SK-N-SH treated with all-trans-retinoic acid at 6 μM for 48 hours (cell line): Measurements from ENCODE around the gene GPC6.

Experiments
- ATAC-seq: fragments of 200-7000 bp; cut with Tn5 transposase; 3 replicates; pipeline ENCODE4 v1.9.1; 2020; ENCODE audit warnings: mild to moderate bottlenecking, moderate library complexity
- ARNTL ChIP-seq: fragments of 450-650 bp; formaldehyde crosslinking; IDR thresholded peaks from 2 replicates; pipeline ENCODE4 v1.5.0; 2020; ENCODE audit warnings: low read depth, mild to moderate bottlenecking, moderate library complexity, borderline replicate concordance
- CSDC2 ChIP-seq: fragments of 250-450 bp; sonication (Bioruptor Pico); IDR thresholded peaks from 2 replicates; pipeline ENCODE4 v1.5.0; 2020; ENCODE audit warnings: mild to moderate bottlenecking, moderate library complexity
- ESRRG ChIP-seq: fragments of 250-450 bp; sonication (Bioruptor Pico); IDR thresholded peaks from 2 replicates; pipeline ENCODE4 v1.6.1; 2021; ENCODE audit warnings: mild to moderate bottlenecking
- GLIS3 ChIP-seq: fragments of 250-450 bp; sonication (Bioruptor Pico); IDR thresholded peaks from 2 replicates; pipeline ENCODE4 v1.5.0; 2020; ENCODE audit warnings: mild to moderate bottlenecking, moderate library complexity
- PATZ1 ChIP-seq: fragments of 250-450 bp; sonication (Bioruptor Pico); IDR thresholded peaks from 2 replicates; pipeline ENCODE4 v1.8.0; 2020; ENCODE audit warnings: mild to moderate bottlenecking, moderate library complexity, borderline replicate concordance
- POU6F1 ChIP-seq: fragments of 250-450 bp; sonication (Bioruptor Pico); IDR thresholded peaks from 2 replicates; pipeline ENCODE4 v1.8.0; 2021; ENCODE audit warnings: low read depth, mild to moderate bottlenecking, moderate library complexity, borderline replicate concordance
- RARB ChIP-seq: fragments of 250-450 bp; sonication (Bioruptor Pico); IDR thresholded peaks from 2 replicates; pipeline ENCODE4 v1.8.0; 2021; ENCODE audit warnings: mild to moderate bottlenecking, moderate library complexity
- SNAI2 ChIP-seq: fragments of 250-450 bp; sonication (Bioruptor Pico); IDR thresholded peaks from 2 replicates; pipeline ENCODE4 v1.5.0; 2020; ENCODE audit warnings: mild to moderate bottlenecking, moderate library complexity
- TCF4 ChIP-seq: fragments of 250-450 bp; sonication (Bioruptor Pico); IDR thresholded peaks from 2 replicates; pipeline ENCODE4 v1.8.0; 2021; ENCODE audit warnings: mild to moderate bottlenecking, moderate library complexity, borderline replicate concordance
- TOX ChIP-seq: fragments of 250-450 bp; sonication (Bioruptor Pico); IDR thresholded peaks from 2 replicates; pipeline ENCODE4 v1.8.0; 2021; ENCODE audit warnings: mild to moderate bottlenecking, moderate library complexity, borderline replicate concordance
- ZC3H10 ChIP-seq: fragments of 250-450 bp; sonication (Bioruptor Pico); IDR thresholded peaks from 2 replicates; pipeline ENCODE4 v1.5.1; 2021; ENCODE audit warnings: mild to moderate bottlenecking, moderate library complexity
- ZFP3 ChIP-seq: fragments of 250-450 bp; sonication (Bioruptor Pico); IDR thresholded peaks from 2 replicates; pipeline ENCODE4 v1.5.0; 2020; ENCODE audit warnings: mild to moderate bottlenecking, moderate library complexity
- ZFP30 ChIP-seq: fragments of 450-650 bp; formaldehyde crosslinking; IDR thresholded peaks from 2 replicates; pipeline ENCODE4 v1.5.0; 2022; ENCODE audit warnings: mild to moderate bottlenecking, moderate library complexity
- ZNF565 ChIP-seq: fragments of 450-650 bp; formaldehyde crosslinking; conservative IDR thresholded peaks from 2 replicates; pipeline ENCODE4 v1.5.0; 2020; ENCODE audit warnings: low read depth, mild to moderate bottlenecking, moderate library complexity
- TF ChIP-seq, protein P1 (sequence below): fragments of 250-450 bp; sonication (Bioruptor Pico); IDR thresholded peaks from 2 replicates; pipeline ENCODE4 v1.5.0; 2020; ENCODE audit warnings: mild to moderate bottlenecking, moderate library complexity
- TF ChIP-seq, protein P2 (sequence below): fragments of 250-450 bp; sonication (Bioruptor Pico); IDR thresholded peaks from 2 replicates; pipeline ENCODE4 v1.5.1; 2021; ENCODE audit warnings: mild to moderate bottlenecking, moderate library complexity
- TF ChIP-seq, protein P3 (sequence below): fragments of 250-450 bp; sonication (Bioruptor Pico); IDR thresholded peaks from 2 replicates; pipeline ENCODE4 v1.5.1; 2020; ENCODE audit warnings: low read depth, mild to moderate bottlenecking, moderate library complexity

The GPC6 gene

DNA sequence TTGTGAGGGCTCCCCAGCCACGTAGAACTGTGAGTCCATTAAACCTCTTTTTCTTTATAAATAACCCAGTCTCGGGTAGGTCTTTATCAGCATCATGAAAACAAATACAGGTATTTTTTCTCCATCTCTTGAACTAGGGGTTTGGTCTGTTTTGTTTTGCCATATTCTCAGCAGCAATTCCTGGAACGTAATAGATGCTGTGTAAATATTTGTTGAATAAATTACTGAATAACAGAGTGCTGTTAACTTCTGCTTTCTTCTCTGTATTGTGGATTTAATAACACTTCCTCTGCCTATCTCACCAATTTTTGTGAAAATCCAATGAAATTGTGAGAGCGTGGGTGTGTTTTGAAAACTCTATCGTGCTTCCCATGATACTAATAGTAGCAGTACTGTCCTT lies 823.4 kb downstream of the GPC6 start:
- TF ChIP-seq CSDC2 (no peak), RARB (CRISPR knock-in tag) (no peak), PATZ1 (CRISPR knock-in tag) (no peak), ARNTL (CRISPR knock-in tag) (no peak), ZC3H10 (CRISPR knock-in tag) (no peak), ESRRG (CRISPR knock-in tag) (no peak), GLIS3 (CRISPR knock-in tag) (no peak), ZFP3 (no peak), POU6F1 (no peak)
- no peak for ATAC-seq

DNA sequence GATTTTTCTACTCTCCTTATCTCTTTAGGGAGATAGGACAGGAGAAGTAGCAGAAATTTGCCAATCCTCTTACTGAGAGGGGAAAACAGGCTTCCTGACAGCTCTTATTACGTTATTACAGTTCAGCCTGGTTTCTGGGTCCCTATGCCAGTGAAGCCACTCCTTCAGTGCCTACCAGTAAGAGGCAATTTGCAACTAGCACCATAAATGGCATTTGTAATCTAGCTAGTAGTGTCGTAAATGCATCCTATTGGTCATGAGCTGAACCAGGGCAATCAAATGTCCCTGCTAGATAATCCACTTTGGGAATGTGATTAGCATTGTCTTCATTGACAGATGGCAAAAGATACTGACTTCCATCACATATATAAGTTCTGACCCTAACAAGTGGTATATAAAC lies 824.1 kb downstream of the GPC6 start:
- no peak for ATAC-seq

More for the DNA sequence above, 824.1 kb downstream of the GPC6 start:
- TF ChIP-seq ZFP30 (CRISPR knock-in tag) (no peak), ZC3H10 (CRISPR knock-in tag) (no peak), PATZ1 (CRISPR knock-in tag) (no peak), SNAI2 (CRISPR knock-in tag) (no peak), TOX (CRISPR knock-in tag) (no peak), ARNTL (CRISPR knock-in tag) (no peak), ESRRG (CRISPR knock-in tag) (no peak), ZNF565 (CRISPR knock-in tag) (no peak), TCF4 (CRISPR knock-in tag) (no peak)
- TF ChIP-seq, protein P1, sequence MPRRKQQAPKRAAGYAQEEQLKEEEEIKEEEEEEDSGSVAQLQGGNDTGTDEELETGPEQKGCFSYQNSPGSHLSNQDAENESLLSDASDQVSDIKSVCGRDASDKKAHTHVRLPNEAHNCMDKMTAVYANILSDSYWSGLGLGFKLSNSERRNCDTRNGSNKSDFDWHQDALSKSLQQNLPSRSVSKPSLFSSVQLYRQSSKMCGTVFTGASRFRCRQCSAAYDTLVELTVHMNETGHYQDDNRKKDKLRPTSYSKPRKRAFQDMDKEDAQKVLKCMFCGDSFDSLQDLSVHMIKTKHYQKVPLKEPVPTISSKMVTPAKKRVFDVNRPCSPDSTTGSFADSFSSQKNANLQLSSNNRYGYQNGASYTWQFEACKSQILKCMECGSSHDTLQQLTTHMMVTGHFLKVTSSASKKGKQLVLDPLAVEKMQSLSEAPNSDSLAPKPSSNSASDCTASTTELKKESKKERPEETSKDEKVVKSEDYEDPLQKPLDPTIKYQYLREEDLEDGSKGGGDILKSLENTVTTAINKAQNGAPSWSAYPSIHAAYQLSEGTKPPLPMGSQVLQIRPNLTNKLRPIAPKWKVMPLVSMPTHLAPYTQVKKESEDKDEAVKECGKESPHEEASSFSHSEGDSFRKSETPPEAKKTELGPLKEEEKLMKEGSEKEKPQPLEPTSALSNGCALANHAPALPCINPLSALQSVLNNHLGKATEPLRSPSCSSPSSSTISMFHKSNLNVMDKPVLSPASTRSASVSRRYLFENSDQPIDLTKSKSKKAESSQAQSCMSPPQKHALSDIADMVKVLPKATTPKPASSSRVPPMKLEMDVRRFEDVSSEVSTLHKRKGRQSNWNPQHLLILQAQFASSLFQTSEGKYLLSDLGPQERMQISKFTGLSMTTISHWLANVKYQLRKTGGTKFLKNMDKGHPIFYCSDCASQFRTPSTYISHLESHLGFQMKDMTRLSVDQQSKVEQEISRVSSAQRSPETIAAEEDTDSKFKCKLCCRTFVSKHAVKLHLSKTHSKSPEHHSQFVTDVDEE (CRISPR knock-in tag), result no peak
- TF ChIP-seq, protein P2, sequence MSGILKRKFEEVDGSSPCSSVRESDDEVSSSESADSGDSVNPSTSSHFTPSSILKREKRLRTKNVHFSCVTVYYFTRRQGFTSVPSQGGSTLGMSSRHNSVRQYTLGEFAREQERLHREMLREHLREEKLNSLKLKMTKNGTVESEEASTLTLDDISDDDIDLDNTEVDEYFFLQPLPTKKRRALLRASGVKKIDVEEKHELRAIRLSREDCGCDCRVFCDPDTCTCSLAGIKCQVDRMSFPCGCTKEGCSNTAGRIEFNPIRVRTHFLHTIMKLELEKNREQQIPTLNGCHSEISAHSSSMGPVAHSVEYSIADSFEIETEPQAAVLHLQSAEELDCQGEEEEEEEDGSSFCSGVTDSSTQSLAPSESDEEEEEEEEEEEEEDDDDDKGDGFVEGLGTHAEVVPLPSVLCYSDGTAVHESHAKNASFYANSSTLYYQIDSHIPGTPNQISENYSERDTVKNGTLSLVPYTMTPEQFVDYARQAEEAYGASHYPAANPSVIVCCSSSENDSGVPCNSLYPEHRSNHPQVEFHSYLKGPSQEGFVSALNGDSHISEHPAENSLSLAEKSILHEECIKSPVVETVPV (CRISPR knock-in tag), result no peak
- TF ChIP-seq, protein P3, sequence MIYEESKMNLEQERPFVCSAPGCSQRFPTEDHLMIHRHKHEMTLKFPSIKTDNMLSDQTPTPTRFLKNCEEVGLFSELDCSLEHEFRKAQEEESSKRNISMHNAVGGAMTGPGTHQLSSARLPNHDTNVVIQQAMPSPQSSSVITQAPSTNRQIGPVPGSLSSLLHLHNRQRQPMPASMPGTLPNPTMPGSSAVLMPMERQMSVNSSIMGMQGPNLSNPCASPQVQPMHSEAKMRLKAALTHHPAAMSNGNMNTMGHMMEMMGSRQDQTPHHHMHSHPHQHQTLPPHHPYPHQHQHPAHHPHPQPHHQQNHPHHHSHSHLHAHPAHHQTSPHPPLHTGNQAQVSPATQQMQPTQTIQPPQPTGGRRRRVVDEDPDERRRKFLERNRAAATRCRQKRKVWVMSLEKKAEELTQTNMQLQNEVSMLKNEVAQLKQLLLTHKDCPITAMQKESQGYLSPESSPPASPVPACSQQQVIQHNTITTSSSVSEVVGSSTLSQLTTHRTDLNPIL (CRISPR knock-in tag), result no peak
